Nephron progenitor cell (in vitro differentiated cells): ENCODE data around the gene CCSAP.
"Not testable (repeated sequence)": the region's sequence is repeated elsewhere in the genome, so short reads cannot be mapped to it uniquely, and the experiment has no call there.

Experiments
- DNase-seq: peaks from one replicate; pipeline ENCODE4 v3.0.0; 2021
- H3K27ac Mint-ChIP-seq: 2 replicates; pipeline ENCODE4 v1.8.0; 2021; ENCODE audit warnings: mild to moderate bottlenecking, moderate library complexity, mixed read lengths
- H3K27me3 Mint-ChIP-seq: 2 replicates; pipeline ENCODE4 v1.8.0; 2021; ENCODE audit warnings: mild to moderate bottlenecking, low read depth, mixed read lengths; ENCODE audit not compliant: poor library complexity
- H3K36me3 Mint-ChIP-seq: 2 replicates; pipeline ENCODE4 v1.8.0; 2021; ENCODE audit warnings: low read depth, mixed read lengths
- H3K4me1 Mint-ChIP-seq: 2 replicates; pipeline ENCODE4 v1.8.0; 2021; ENCODE audit warnings: mixed read lengths
- H3K4me3 Mint-ChIP-seq: 2 replicates; pipeline ENCODE4 v1.8.0; 2021; ENCODE audit warnings: mild to moderate bottlenecking, moderate library complexity, mixed read lengths
- H3K9me3 Mint-ChIP-seq: 2 replicates; pipeline ENCODE4 v1.8.0; 2021; ENCODE audit warnings: mild to moderate bottlenecking, moderate library complexity, mixed read lengths
- TF ChIP-seq, protein P1 (sequence below): fragments of 200-600 bp; sonication (generic); IDR thresholded peaks from 2 replicates; pipeline ENCODE4 v1.5.0; 2021; ENCODE audit warnings: antibody characterized with exemption

CCSAP gene

GRCh38 chr1:229339520-229339919 is 3.3 kb downstream of the CCSAP start:
- Mint-ChIP-seq H3K27me3 (peaks cover 19% of the 10 kb centered on the region), H3K27ac (no peak overlapping the region), H3K4me1 (peaks cover 60% of the 10 kb centered on the region), H3K36me3 (peaks cover 25% of the 10 kb centered on the region), H3K9me3 (peaks cover 8% of the 10 kb centered on the region), H3K4me3 (peak overlapping the region; percentile 98)
- TF ChIP-seq, protein P1, sequence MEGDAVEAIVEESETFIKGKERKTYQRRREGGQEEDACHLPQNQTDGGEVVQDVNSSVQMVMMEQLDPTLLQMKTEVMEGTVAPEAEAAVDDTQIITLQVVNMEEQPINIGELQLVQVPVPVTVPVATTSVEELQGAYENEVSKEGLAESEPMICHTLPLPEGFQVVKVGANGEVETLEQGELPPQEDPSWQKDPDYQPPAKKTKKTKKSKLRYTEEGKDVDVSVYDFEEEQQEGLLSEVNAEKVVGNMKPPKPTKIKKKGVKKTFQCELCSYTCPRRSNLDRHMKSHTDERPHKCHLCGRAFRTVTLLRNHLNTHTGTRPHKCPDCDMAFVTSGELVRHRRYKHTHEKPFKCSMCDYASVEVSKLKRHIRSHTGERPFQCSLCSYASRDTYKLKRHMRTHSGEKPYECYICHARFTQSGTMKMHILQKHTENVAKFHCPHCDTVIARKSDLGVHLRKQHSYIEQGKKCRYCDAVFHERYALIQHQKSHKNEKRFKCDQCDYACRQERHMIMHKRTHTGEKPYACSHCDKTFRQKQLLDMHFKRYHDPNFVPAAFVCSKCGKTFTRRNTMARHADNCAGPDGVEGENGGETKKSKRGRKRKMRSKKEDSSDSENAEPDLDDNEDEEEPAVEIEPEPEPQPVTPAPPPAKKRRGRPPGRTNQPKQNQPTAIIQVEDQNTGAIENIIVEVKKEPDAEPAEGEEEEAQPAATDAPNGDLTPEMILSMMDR, result no peak
- no peak for DNase-seq

GRCh38 chr1:229339086-229339485 is 3.8 kb downstream of the CCSAP start:
- Mint-ChIP-seq H3K36me3 (peaks cover 30% of the 10 kb centered on the region), H3K27me3 (peaks cover 19% of the 10 kb centered on the region), H3K4me3 (peak overlapping the region; percentile 98), H3K27ac (no peak overlapping the region), H3K4me1 (peaks cover 60% of the 10 kb centered on the region), H3K9me3 (peaks cover 12% of the 10 kb centered on the region)
- TF ChIP-seq, protein P1, result no peak
- DNase-seq, result no peak

DNA sequence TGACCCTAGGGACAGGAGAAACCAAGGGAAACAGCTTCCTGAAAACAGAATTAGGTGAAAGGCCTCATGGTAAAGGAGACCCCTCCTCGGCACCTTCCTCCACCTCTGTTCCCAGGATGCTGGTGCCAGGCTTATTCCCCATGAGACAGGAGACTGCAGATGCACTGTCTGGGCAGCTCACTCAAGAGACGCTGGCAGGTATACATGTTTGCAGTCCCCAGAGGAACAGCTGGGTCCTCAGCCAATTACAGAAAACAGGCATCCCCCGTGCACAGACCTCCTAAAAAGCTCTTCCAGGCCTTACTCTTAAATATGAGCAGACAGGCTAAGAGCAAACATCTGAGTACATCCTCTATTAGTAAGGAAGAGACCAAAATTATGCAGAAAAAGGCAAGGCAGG is 6.5 kb downstream of the CCSAP start:
- DNase-seq, result no peak
- Mint-ChIP-seq H3K9me3 (peaks cover 19% of the 10 kb centered on the region), H3K36me3 (peaks cover 38% of the 10 kb centered on the region), H3K27ac (no peak overlapping the region), H3K4me3 (no peak overlapping the region), H3K4me1 (peaks cover 49% of the 10 kb centered on the region), H3K27me3 (peaks cover 9% of the 10 kb centered on the region)
- TF ChIP-seq, protein P1, result no peak

GRCh38 chr1:229334716-229335115 is 8.1 kb downstream of the CCSAP start:
- H3K4me3 Mint-ChIP-seq, result no peak overlapping the region
- TF ChIP-seq, protein P1, result no peak
- H3K9me3 Mint-ChIP-seq, result peaks cover 19% of the 10 kb centered on the region
- no peak for DNase-seq
- no peak overlapping the region for H3K27ac Mint-ChIP-seq
- H3K4me1 Mint-ChIP-seq, result peaks cover 36% of the 10 kb centered on the region
- peaks cover 6% of the 10 kb centered on the region for H3K27me3 Mint-ChIP-seq
- peaks cover 47% of the 10 kb centered on the region for H3K36me3 Mint-ChIP-seq

DNA sequence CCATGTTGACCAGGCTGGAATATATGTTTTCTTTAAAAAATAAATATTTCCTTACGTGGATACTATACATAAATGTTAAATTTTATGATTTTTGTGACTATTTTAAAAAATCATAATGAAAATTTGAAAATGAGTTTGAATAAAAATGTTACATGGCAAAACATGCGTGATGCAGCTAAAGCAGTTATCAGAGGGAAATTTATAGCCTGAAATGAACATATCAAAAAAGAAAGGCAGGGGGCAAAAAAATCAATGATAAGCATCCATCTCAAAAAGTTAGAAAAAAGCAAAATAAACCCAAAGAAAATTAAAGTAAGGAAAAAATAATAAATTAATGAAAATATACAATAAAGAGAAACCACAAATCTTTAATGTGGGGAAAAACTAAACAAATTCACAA is 8.6 kb downstream of the CCSAP start:
- Mint-ChIP-seq H3K4me3 (no peak overlapping the region), H3K27me3 (peaks cover 6% of the 10 kb centered on the region), H3K9me3 (peaks cover 19% of the 10 kb centered on the region), H3K27ac (no peak overlapping the region), H3K36me3 (peaks cover 44% of the 10 kb centered on the region), H3K4me1 (peaks cover 32% of the 10 kb centered on the region)
- DNase-seq, result no peak
- TF ChIP-seq, protein P1, result no peak

DNA sequence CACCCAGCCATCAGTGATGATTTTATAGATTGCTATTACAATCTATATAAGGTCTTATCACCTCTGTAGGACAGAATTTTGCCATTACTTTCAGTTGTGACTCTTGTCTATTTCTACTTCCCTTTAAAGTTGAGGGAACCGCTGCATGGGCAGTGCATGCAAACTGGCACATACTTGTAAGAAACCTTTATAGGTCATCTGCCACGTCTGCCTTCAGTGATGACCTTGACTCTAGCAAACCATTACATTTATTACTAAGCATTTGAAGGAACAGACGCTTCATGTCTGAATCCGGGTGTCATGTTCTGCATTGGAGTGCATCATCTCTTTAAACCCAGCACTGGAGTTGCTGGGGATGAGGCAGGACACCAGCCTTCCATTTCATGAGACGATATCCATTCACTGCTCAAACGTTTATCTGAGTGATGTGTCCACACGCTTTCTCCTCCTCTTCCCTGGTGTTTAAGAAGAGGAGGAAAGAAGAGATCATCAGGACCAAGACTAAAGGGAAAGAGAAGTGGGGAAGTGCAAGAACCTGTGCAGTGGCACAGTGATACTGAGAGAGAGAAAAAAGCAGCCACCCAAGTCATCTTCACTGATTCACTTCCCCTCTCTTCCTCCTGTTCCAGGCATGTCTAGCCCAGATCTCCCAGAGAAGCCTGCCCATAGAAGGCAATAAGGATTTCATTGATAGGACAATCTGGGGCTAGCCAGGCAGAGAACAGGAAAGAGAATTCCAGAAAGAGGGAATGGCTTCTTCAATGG is 14.1 kb downstream of the CCSAP start:
- H3K36me3 Mint-ChIP-seq, result peaks cover 64% of the 10 kb centered on the region
- peaks cover 3% of the 10 kb centered on the region for H3K27me3 Mint-ChIP-seq
- H3K27ac Mint-ChIP-seq, result peak overlapping the region; percentile 60
- peaks cover 9% of the 10 kb centered on the region for H3K4me1 Mint-ChIP-seq
- DNase-seq, result no peak
- TF ChIP-seq, protein P1, result no peak
- peaks cover 4% of the 10 kb centered on the region for H3K9me3 Mint-ChIP-seq
- no peak overlapping the region for H3K4me3 Mint-ChIP-seq

DNA sequence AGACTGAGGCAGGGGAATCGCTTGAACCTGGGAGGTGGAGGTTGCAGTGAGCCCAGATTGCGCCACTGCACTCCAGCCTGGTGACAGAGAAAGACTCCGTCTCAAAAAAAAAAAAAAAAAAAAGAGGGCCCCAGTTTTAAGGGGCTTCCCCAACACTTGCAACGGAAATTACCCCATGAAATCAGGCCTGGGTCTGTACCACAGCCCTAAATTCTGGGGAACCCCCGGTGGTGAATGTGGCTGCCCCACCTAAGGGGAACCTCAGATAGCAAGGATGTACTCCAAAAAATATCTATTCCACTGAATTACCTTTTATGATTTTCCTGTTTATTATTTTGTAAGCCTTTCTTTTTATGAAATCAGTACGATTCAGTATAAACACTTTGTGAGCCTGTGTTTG is 15.1 kb downstream of the CCSAP start:
- DNase-seq, H3K27ac Mint-ChIP-seq, H3K9me3 Mint-ChIP-seq, H3K4me3 Mint-ChIP-seq, H3K27me3 Mint-ChIP-seq, H3K4me1 Mint-ChIP-seq: not testable (repeated sequence)
- H3K36me3 Mint-ChIP-seq, result peaks cover 65% of the 10 kb centered on the region
